ENCODE measurements around the gene CDKN1A. TPM values are rescaled to one million over a fixed set of nuclear protein-coding genes. Genes with fewer than 3 reads are reported as not detected.

CDKN1A gene
- total and polyA plus RNA-seq, 2 donors from 2014 or later = 46.4 to 66.2 TPM

DNA sequence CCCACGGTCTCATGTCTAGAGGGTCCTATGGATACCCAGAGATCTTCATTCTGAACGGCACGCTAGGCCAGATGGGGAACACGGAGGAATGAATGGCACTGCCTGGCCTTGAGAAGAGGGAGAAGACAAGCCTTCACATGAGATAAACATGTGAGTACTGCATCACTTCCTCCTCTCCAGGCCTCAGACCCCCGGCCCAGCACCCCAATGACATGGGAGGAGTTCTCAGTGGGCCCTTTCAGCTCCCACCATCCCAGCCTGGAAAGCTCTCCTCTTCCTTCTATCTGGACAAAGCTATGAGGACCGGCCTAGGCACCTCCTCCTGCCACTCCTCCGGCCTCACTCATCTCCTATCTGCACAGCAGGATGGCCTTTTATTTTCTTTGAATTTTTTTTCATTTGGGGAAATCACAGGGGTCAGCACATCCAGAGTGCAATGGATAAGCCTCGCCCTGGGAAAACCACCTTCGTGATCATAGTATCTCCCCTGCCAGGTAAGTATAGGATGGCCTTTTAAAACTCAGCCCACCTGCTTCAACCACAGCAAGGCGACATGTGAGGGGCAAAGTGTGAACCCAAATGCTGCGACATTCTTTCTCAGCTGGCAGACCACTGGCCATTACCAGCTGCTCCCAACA, 39.2 kb upstream of the CDKN1A start:
- TF ChIP-seq, protein P1, sequence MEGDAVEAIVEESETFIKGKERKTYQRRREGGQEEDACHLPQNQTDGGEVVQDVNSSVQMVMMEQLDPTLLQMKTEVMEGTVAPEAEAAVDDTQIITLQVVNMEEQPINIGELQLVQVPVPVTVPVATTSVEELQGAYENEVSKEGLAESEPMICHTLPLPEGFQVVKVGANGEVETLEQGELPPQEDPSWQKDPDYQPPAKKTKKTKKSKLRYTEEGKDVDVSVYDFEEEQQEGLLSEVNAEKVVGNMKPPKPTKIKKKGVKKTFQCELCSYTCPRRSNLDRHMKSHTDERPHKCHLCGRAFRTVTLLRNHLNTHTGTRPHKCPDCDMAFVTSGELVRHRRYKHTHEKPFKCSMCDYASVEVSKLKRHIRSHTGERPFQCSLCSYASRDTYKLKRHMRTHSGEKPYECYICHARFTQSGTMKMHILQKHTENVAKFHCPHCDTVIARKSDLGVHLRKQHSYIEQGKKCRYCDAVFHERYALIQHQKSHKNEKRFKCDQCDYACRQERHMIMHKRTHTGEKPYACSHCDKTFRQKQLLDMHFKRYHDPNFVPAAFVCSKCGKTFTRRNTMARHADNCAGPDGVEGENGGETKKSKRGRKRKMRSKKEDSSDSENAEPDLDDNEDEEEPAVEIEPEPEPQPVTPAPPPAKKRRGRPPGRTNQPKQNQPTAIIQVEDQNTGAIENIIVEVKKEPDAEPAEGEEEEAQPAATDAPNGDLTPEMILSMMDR (IDR thresholded peaks at IDR 0.05; ENCODE audit: borderline replicate concordance, extremely low read depth, insufficient read depth) = no peak
- DNase-seq (peak in 1 of 5 donors; percentile 24), FAIRE-seq (no peak)
- Histone ChIP-seq H3K36me3 (ENCODE audit: control insufficient read depth in 2 of 3, insufficient read depth in 3 of 3, low read length in 3 of 3) (no peaks in the 10 kb centered on the region), H3K9me3 (ENCODE audit: control insufficient read depth in 2 of 3, insufficient read depth in 1 of 3, low read length in 3 of 3) (no peaks in the 10 kb centered on the region), H3K4me1 (ENCODE audit: control insufficient read depth in 2 of 3, insufficient read depth in 2 of 3, low read depth in 1 of 3, low read length in 3 of 3) (peaks cover 0 to 10% (median 9%) of the 10 kb centered on the region in 3 donors), H3K4me3 (ENCODE audit: low read length in 3 of 3) (no peak overlapping the region), H3K27me3 (ENCODE audit: control insufficient read depth, insufficient read depth, low read length) (no peaks in the 10 kb centered on the region), H3K9ac (ENCODE audit: low read length in 3 of 3) (no peak overlapping the region), H3K27ac (ENCODE audit: low read depth in 2 of 2, low read length in 2 of 2) (no peak overlapping the region)
- intact Hi-C loops (cut with DNase I) = no loop called here

DNA sequence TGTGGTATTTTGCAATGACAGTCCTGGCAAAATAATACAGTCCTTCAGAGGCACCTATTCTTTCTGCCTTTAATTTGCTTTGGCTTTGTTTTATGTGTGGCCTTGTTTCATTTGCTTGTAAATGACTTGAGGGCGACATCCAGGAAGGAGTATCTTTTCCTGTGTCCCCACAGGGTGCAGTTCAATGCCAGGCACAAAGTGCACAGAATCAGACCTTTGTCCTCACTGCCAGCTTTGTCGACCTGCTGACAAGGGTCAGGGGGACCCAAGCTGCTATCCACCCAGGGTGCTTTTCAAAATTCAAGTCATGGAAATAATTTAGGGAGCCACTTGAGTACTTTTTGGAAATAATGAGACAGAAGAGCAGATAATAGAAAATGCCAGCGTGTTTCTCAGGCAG, 37.0 kb upstream of the CDKN1A start:
- DNase-seq = peak in 1 of 5 donors; percentile 2
- Histone ChIP-seq H3K36me3 (ENCODE audit: control insufficient read depth in 2 of 3, insufficient read depth in 3 of 3, low read length in 3 of 3) (no peaks in the 10 kb centered on the region), H3K4me1 (ENCODE audit: control insufficient read depth in 2 of 3, insufficient read depth in 2 of 3, low read depth in 1 of 3, low read length in 3 of 3) (peaks cover 0 to 9% (median 7%) of the 10 kb centered on the region in 3 donors), H3K4me3 (ENCODE audit: low read length in 3 of 3) (no peak overlapping the region), H3K27me3 (ENCODE audit: control insufficient read depth, insufficient read depth, low read length) (no peaks in the 10 kb centered on the region), H3K9ac (ENCODE audit: low read length in 3 of 3) (no peak overlapping the region), H3K27ac (ENCODE audit: low read depth in 2 of 2, low read length in 2 of 2) (no peak overlapping the region), H3K9me3 (ENCODE audit: control insufficient read depth in 2 of 3, insufficient read depth in 1 of 3, low read length in 3 of 3) (no peaks in the 10 kb centered on the region)
- TF ChIP-seq, protein P1 (IDR thresholded peaks at IDR 0.05; ENCODE audit: borderline replicate concordance, extremely low read depth, insufficient read depth) = no peak
- intact Hi-C loops (cut with DNase I) = no loop called here
- no peak for FAIRE-seq

DNA sequence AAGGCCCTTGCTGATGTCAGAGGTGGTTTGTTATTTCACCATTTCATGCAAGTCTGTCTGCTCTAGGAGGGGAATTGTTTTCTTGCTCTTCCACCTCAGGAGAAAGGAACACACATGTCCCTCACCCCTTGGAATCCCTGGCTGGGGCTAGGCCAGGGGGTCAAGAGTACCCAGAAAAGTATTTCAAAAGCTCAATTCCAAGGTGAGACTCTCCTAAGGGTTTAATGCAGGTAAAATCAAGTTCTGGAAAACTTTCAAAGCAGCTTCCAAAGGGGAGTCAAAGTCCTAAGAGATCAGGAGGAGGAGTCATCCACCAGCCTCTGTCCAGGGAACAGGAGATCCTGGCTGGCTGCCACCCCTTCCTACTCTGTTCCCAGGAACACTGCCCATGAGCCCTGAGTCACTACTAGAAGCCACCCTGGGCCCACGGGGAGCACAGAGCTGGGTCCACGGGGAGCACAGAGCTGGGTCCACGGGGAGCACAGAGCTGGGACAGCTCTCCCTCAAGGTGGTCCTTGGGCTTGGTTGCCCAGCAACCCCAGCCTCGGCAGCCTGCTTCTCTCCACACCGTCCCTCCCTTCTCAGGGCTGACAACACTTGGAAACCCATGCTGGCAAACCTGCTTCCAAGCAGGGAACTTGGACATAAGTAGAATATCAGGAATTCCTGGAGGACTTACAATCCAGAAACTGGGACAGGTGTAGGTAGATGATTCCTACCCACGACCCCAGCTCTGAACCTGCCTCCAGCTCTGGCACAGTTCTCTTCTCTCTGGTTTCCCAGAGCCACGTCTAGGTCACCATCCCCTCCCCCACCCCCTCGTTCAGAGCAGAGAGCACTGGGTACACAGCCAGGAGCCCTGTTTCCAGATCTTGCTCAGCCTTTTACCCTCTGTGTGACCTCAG, 35.3 kb upstream of the CDKN1A start:
- DNase-seq (peak in 1 of 5 donors; percentile 91), FAIRE-seq (no peak)
- Histone ChIP-seq H3K9me3 (ENCODE audit: control insufficient read depth in 2 of 3, insufficient read depth in 1 of 3, low read length in 3 of 3) (no peaks in the 10 kb centered on the region), H3K4me1 (ENCODE audit: control insufficient read depth in 2 of 3, insufficient read depth in 2 of 3, low read depth in 1 of 3, low read length in 3 of 3) (peaks cover 0 to 9% (median 7%) of the 10 kb centered on the region in 3 donors), H3K27ac (ENCODE audit: low read depth in 2 of 2, low read length in 2 of 2) (peak overlapping the region; percentile 43 to 69), H3K4me3 (ENCODE audit: low read length in 3 of 3) (no peak overlapping the region), H3K9ac (ENCODE audit: low read length in 3 of 3) (no peak overlapping the region), H3K36me3 (ENCODE audit: control insufficient read depth in 2 of 3, insufficient read depth in 3 of 3, low read length in 3 of 3) (no peaks in the 10 kb centered on the region), H3K27me3 (ENCODE audit: control insufficient read depth, insufficient read depth, low read length) (no peaks in the 10 kb centered on the region)
- TF ChIP-seq, protein P1 (IDR thresholded peaks at IDR 0.05; ENCODE audit: borderline replicate concordance, extremely low read depth, insufficient read depth) = no peak
- intact Hi-C loops (cut with DNase I) = no loop called here

All from kidney (tissue), 14 donors.